ENCODE results near the gene CCDC122.

- TF ChIP-seq NR2F2 (IDR thresholded peaks at IDR 0.05), result no peak
- TF ChIP-seq, protein P1, sequence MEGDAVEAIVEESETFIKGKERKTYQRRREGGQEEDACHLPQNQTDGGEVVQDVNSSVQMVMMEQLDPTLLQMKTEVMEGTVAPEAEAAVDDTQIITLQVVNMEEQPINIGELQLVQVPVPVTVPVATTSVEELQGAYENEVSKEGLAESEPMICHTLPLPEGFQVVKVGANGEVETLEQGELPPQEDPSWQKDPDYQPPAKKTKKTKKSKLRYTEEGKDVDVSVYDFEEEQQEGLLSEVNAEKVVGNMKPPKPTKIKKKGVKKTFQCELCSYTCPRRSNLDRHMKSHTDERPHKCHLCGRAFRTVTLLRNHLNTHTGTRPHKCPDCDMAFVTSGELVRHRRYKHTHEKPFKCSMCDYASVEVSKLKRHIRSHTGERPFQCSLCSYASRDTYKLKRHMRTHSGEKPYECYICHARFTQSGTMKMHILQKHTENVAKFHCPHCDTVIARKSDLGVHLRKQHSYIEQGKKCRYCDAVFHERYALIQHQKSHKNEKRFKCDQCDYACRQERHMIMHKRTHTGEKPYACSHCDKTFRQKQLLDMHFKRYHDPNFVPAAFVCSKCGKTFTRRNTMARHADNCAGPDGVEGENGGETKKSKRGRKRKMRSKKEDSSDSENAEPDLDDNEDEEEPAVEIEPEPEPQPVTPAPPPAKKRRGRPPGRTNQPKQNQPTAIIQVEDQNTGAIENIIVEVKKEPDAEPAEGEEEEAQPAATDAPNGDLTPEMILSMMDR (IDR thresholded peaks at IDR 0.05; ENCODE audit: low read depth, low read length, missing input control), result no peak
- no peak for TF ChIP-seq RAD21 (IDR thresholded peaks at IDR 0.05)
- no peak for TF ChIP-seq EGR1 (IDR thresholded peaks at IDR 0.05; ENCODE audit: low read depth in 2 of 2)
- TF ChIP-seq SP1 (IDR thresholded peaks at IDR 0.05), result no peak
- TF ChIP-seq JUND (IDR thresholded peaks at IDR 0.05), result no peak
- no peak for TF ChIP-seq TAF1 (conservative IDR thresholded peaks at IDR 0.05)
These were observed 78.7 kb downstream of the CCDC122 start for GRCh38 chr13:43800828-43801227.

Measured in liver (tissue), 3 donors.